Hematopoietic multipotent progenitor cell treated with erythropoietin and hydrocortisone succinate and interleukin-3 and kit ligand, for 17 days (in vitro differentiated cells): ENCODE results near the gene PXMP4.
"Not testable (repeated sequence)": the region's sequence is repeated elsewhere in the genome, so short reads cannot be mapped to it uniquely, and the experiment has no call there.

Source experiments
- DNase-seq: peaks from one replicate; pipeline ENCODE4 v3.0.0-alpha.2; 2015; ENCODE audit warnings: low spot score

The PXMP4 gene

GRCh38 chr20:33702861-33703260 is 17.2 kb downstream of the PXMP4 start:
- no peak for DNase-seq

- no peak for DNase-seq
Observed at GRCh38 chr20:33701629-33702450, 18.3 kb downstream of the PXMP4 start.

GRCh38 chr20:33700696-33701441 is 19.2 kb downstream of the PXMP4 start:
- not testable (repeated sequence) for DNase-seq

GRCh38 chr20:33698966-33699365 is 21.1 kb downstream of the PXMP4 start:
- DNase-seq, result not testable (repeated sequence)

- DNase-seq, result no peak
Observed at GRCh38 chr20:33697129-33697528, 23.0 kb downstream of the PXMP4 start.

- DNase-seq, result no peak
Observed at GRCh38 chr20:33696448-33696847, 23.7 kb downstream of the PXMP4 start.

- no peak for DNase-seq
Observed at GRCh38 chr20:33694639-33695012, 25.5 kb downstream of the PXMP4 start.

- DNase-seq, result no peak
Observed at GRCh38 chr20:33693741-33694638, 26.1 kb downstream of the PXMP4 start.

- no peak for DNase-seq
Observed at GRCh38 chr20:33693289-33693688, 26.8 kb downstream of the PXMP4 start.

- peak; percentile 67 for DNase-seq
Observed at GRCh38 chr20:33689973-33690372, 30.1 kb downstream of the PXMP4 start.

- DNase-seq, result no peak
Observed at GRCh38 chr20:33689493-33689892, 30.6 kb downstream of the PXMP4 start.

- DNase-seq, result peak; percentile 81
Observed at GRCh38 chr20:33688938-33689424, 31.1 kb downstream of the PXMP4 start.

- peak; percentile 18 for DNase-seq
Observed at GRCh38 chr20:33687993-33688937, 31.8 kb downstream of the PXMP4 start.

GRCh38 chr20:33687370-33687915 is 32.7 kb downstream of the PXMP4 start:
- no peak for DNase-seq

- DNase-seq, result no peak
Observed at GRCh38 chr20:33686984-33687366, 33.1 kb downstream of the PXMP4 start.

GRCh38 chr20:33686100-33686983 is 33.8 kb downstream of the PXMP4 start, which contains the start of gene E2F1:
Gene E2F1 (minus strand): TSS chr20:33686385. CDS start chr20:33686264, 121 bp downstream.
- peak; percentile 88 for DNase-seq

- DNase-seq, result peak; percentile 57
Observed at GRCh38 chr20:33685328-33686099, 34.6 kb downstream of the PXMP4 start.

GRCh38 chr20:33684533-33685327 is 35.4 kb downstream of the PXMP4 start:
- no peak for DNase-seq
